RWPE1 (cell line): Measurements from ENCODE around the gene SF1.

ENCODE experiments used
- CTCF ChIA-PET: fragments of 350-600 bp; sonication (Branson Sonifier 250); formaldehyde crosslinking; extraction: SDS; loops from one replicate; lab custom pipeline; 2021; lab: Yijun Ruan, JAX
- POLR2A ChIA-PET: fragments of 400-600 bp; formaldehyde crosslinking; extraction: SDS; loops from one replicate; lab custom pipeline; 2020; ENCODE audit warnings: antibody characterized with exemption; ENCODE audit not compliant: low non-redundant PET; lab: Yijun Ruan, JAX
- DNase-seq: peaks from one replicate; pipeline ENCODE4 v3.0.0; 2012; ENCODE audit warnings: low spot score
- H3K27ac ChIP-seq: fragments of 450-650 bp; 2 replicates; pipeline ENCODE4 v1.5.1; 2017
- TF ChIP-seq, protein P1 (sequence below): fragments of 450-650 bp; conservative IDR thresholded peaks from 2 replicates; pipeline ENCODE4 v1.5.1; 2017; ENCODE audit warnings: low read depth, mild to moderate bottlenecking

SF1 gene

DNA sequence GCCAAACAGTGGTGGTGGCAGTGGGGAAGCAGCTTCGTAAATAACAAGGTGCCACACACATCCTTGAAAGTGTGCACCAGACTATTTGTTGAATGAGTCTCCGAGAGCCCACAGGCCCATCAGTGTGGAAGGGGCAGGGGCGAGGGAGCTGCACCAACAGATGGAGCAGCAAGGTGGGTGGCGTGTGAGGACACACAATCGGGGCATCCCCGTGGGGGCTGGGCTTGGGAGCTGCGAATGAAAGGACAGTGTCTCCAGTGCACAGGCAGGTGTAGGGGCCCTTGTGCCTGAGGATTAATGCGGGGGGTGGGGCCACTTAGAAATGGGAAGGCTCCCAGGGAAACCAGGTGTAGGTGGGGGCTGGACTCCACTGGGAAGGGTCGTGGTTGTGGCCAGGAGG, 58.2 kb downstream of the SF1 start:
- TF ChIP-seq, protein P1, sequence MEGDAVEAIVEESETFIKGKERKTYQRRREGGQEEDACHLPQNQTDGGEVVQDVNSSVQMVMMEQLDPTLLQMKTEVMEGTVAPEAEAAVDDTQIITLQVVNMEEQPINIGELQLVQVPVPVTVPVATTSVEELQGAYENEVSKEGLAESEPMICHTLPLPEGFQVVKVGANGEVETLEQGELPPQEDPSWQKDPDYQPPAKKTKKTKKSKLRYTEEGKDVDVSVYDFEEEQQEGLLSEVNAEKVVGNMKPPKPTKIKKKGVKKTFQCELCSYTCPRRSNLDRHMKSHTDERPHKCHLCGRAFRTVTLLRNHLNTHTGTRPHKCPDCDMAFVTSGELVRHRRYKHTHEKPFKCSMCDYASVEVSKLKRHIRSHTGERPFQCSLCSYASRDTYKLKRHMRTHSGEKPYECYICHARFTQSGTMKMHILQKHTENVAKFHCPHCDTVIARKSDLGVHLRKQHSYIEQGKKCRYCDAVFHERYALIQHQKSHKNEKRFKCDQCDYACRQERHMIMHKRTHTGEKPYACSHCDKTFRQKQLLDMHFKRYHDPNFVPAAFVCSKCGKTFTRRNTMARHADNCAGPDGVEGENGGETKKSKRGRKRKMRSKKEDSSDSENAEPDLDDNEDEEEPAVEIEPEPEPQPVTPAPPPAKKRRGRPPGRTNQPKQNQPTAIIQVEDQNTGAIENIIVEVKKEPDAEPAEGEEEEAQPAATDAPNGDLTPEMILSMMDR, result no peak
- CTCF ChIA-PET, result no interaction called here
- POLR2A ChIA-PET, result interaction anchor here (0.5 kb wide), 1 partner anchor 292 kb away, joined by 3 read pairs; no protein-coding TSS in a partner anchor
- no peak overlapping the region for H3K27ac ChIP-seq
- DNase-seq, result no peak

DNA sequence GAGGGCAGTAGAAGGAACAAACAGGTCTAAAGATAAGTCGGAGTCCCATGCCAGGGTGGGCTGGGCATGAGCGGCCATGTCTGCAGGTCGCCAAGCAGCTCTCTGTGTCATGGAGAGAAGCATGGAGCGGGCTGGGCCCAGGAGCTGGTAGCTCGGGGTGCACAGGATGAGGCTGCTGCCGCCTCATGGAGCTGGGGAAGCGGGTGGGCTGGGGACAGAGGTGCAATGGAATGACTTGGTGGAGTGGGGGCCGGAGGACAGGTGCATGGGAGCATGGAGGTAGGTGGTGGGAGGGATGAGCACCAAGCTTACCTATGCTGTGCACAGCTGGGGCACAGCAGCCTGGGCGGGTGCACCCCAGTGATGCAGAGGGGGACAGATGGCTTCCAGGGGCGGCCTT, 58.9 kb downstream of the SF1 start:
- ChIA-PET POLR2A (no interaction called here), CTCF (interaction anchor here (0.5 to 0.7 kb wide), 2 partner anchors 242 to 364 kb away, joined by 5 to 8 read pairs; no protein-coding TSS in a partner anchor)
- no peak for DNase-seq
- TF ChIP-seq, protein P1, result no peak
- H3K27ac ChIP-seq, result no peak overlapping the region

- ChIA-PET POLR2A (no interaction called here), CTCF (interaction anchor here (0.5 to 0.7 kb wide), 2 partner anchors 243 to 364 kb away, joined by 5 to 8 read pairs; no protein-coding TSS in a partner anchor)
- TF ChIP-seq, protein P1, result no peak
- H3K27ac ChIP-seq, result no peak overlapping the region
- DNase-seq, result no peak
Observed at GRCh38 chr11:64718780-64719124, 59.6 kb downstream of the SF1 start.

DNA sequence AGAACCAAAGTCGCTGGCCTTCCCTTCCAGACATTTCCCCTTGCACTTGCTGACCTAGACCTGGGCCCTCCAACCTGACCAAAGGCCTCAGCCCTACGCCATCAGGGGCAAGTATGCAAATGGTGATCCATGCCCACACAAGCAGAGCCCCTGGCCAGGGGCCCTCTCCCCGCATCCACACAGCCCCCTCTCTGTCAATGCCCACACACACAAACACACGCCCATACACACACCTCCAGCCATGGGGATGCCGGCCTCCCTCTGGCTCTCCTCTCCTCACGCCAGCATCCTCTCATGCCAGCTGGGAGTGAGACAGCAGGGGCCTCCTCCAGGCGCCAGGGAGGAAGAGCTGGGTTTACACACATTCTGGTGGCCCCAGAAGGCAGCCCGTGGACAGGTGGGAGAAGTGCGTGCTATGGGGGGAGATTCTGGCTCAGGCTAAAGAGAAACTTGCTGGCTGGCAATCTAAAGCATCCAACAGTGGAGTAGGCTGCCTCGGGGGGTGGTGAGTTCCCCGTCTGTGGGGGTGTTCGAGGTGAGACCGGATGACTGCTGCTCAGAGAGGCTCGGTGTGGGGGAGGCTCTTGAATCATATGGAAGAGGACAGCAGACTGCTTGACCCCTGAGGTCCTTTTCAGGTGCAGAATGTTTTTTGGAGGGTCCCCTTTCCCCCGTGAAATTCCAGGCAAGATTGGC, 60.1 kb downstream of the SF1 start:
- TF ChIP-seq, protein P1, result no peak
- no peak overlapping the region for H3K27ac ChIP-seq
- no peak for DNase-seq
- POLR2A ChIA-PET, result no interaction called here
- CTCF ChIA-PET, result no interaction called here

DNA sequence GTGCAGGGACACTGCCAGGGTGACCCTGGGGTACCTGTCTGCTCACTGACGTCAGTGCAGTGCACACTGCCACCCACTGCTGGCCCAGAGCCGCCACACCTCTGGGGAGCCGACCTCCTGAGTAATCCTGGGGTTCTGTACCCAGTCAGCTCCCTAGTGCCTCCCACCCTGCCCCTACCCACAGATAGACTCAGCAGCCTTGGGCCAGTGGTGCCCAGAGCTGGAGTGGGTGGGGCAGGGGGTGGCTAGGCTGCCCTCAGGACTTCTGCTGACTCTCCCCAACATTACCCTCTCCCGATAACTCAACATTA, 61.1 kb downstream of the SF1 start:
- no peak overlapping the region for H3K27ac ChIP-seq
- ChIA-PET POLR2A (no interaction called here), CTCF (interaction anchor here (0.8 kb wide), 1 partner anchor 29 kb away, joined by 3 read pairs; no protein-coding TSS in a partner anchor)
- TF ChIP-seq, protein P1, result no peak
- DNase-seq, result no peak

DNA sequence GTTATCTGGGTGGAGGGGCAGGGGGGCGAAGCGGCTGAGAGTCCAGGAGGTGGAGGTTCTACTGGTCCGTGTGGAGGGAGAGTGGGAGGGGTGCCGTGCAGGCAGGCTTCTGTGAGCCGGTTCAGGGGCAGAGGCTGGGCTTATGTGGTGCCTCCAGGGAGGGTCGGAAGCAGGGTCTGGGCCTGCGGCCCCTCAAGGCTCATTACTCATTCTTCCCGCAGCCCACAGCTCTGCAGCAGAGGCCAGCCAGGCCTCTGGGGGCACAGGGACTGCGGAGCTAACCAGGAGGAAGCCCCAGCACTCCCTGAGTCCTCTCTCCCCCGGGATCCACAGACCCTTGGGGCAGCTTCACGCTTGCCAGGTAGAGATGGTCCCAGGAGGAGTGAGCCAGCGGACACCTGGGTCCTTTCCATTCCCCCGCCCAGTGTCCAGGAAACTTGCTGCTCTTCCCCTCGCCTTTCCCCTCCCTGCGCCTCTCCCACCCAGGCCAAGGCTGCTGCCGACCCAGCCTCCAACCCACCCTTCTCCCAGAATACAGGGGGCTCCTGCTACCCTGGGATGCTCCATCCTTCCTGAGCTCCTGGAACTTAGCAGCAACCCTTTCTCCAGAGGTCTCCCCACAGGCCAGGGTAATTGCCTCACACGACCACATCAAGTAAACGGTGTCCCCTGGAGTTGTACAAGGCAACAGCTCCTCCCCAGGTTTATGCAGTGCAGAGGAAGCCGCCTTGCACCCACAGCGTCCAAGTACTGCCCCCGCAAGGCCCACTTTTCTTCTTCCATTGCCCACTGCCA, 61.7 kb downstream of the SF1 start:
- TF ChIP-seq, protein P1, result no peak
- ChIA-PET CTCF (interaction anchor here (0.8 to 1.3 kb wide), 2 partner anchors 28 to 267 kb away, joined by 3 to 4 read pairs; no protein-coding TSS in a partner anchor), POLR2A (no interaction called here)
- no peak overlapping the region for H3K27ac ChIP-seq
- no peak for DNase-seq
